GM12878 (cell line): Measurements from ENCODE around the gene ADGRF1. TPM values are rescaled to one million over a fixed set of nuclear protein-coding genes. Genes with fewer than 3 reads are reported as not detected.

Experiments
- ATAC-seq: fragments of 200-7000 bp; cut with Tn5 transposase; 3 replicates; pipeline ENCODE4 v1.9.1; 2020; ENCODE audit warnings: mild to moderate bottlenecking, moderate library complexity
- BruUV-seq: library from RNA; stranded (reverse); fragments of 400-500 nt; replicated peaks from 2 replicates; lab custom pipeline; 2021; lab: Mats Ljungman, UMichigan
- CTCF ChIA-PET: fragments of 300-600 bp; sonication (Branson Sonifier 250); formaldehyde crosslinking; extraction: SDS; loops from one replicate; lab custom pipeline; 2021; ENCODE audit warnings: inconsistent platforms; lab: Yijun Ruan, JAX
- POLR2A ChIA-PET: fragments of 350-600 bp; formaldehyde crosslinking; extraction: SDS; loops from one replicate; lab custom pipeline; 2021; ENCODE audit warnings: inconsistent platforms; lab: Charles Lee
- RAD21 ChIA-PET: fragments of 300-600 bp; sonication (Branson Sonifier 250); formaldehyde crosslinking; loops from one replicate; lab custom pipeline; 2023; ENCODE audit warnings: antibody characterized with exemption; ENCODE audit not compliant: unreplicated experiment; lab: Charles Lee
- SMC1A ChIA-PET: fragments of 300-600 bp; sonication (Branson Sonifier 250); formaldehyde crosslinking; loops from one replicate; lab custom pipeline; 2023; ENCODE audit not compliant: unreplicated experiment, uncharacterized antibody; lab: Charles Lee
- DNase-seq: peaks from one replicate; pipeline ENCODE4 v3.0.0-alpha.2; 2011; ENCODE audit warnings: low read depth, low spot score
- FAIRE-seq: peaks from 3 replicates; lab custom pipeline; 2011; peaks lifted over from hg19 to GRCh38; lab: Jason Lieb, UNC
- H2AFZ ChIP-seq: 2 replicates; pipeline ENCODE4 v1.6.0; 2011; ENCODE audit warnings: low read depth, low read length, control low read depth; ENCODE audit not compliant: control insufficient read depth
- H3K27ac ChIP-seq: 2 replicates; pipeline ENCODE4 v1.5.1; 2011; ENCODE audit warnings: control low read depth; ENCODE audit not compliant: control insufficient read depth, insufficient read depth
- H3K27me3 ChIP-seq, 2 experiments: replicated peaks in 1 of 2; 2 replicates each; pipeline versions ENCODE4 v1.6.0 to v1.6.1; 2011; ENCODE audit warnings: low read length in 1 of 2; ENCODE audit not compliant: control insufficient read depth in 2 of 2, insufficient read depth in 2 of 2
- H3K36me3 ChIP-seq, 2 experiments: 2 replicates each; pipeline ENCODE4 v1.5.1; 2011; ENCODE audit warnings: low read length in 1 of 2; ENCODE audit not compliant: control insufficient read depth in 2 of 2, insufficient read depth in 2 of 2
- H3K4me1 ChIP-seq: 2 replicates; pipeline ENCODE4 v1.6.1; 2011; ENCODE audit warnings: mild to moderate bottlenecking, low read length, moderate library complexity, mixed read lengths; ENCODE audit not compliant: control insufficient read depth, insufficient read depth
- H3K4me2 ChIP-seq: 2 replicates; pipeline ENCODE4 v1.6.0; 2011; ENCODE audit warnings: control low read depth; ENCODE audit not compliant: control insufficient read depth, insufficient read depth
- H3K4me3 ChIP-seq: fragments of 200-600 bp; sonication (generic); 2 replicates; pipeline ENCODE4 v1.5.1; 2016
- H3K79me2 ChIP-seq: 2 replicates; pipeline ENCODE4 v1.6.0; 2011; ENCODE audit warnings: low read length; ENCODE audit not compliant: control insufficient read depth, insufficient read depth
- H3K9ac ChIP-seq: 2 replicates; pipeline ENCODE4 v1.8.0; 2011; ENCODE audit warnings: low read length, control low read depth, mixed read lengths; ENCODE audit not compliant: control insufficient read depth, insufficient read depth
- H3K9me3 ChIP-seq: replicated peaks from 3 replicates; pipeline ENCODE4 v1.5.1; 2011; ENCODE audit warnings: mild to moderate bottlenecking, low read length; ENCODE audit not compliant: control insufficient read depth, insufficient read depth
- H4K20me1 ChIP-seq: 2 replicates; pipeline ENCODE4 v1.6.0; 2011; ENCODE audit not compliant: control insufficient read depth, insufficient read depth
- BRCA1 ChIP-seq: IDR thresholded peaks from 2 replicates; pipeline ENCODE4 v1.6.1; 2011; ENCODE audit warnings: low read depth, low read length, improper control_type of control experiment
- CEBPB ChIP-seq, 2 experiments: fragments of 150-350 bp in 1 of 2; IDR thresholded peaks; 2 replicates each; pipeline ENCODE4 v1.6.1; 2012 to 2014; ENCODE audit warnings: low read depth in 2 of 2, low read length in 2 of 2, borderline replicate concordance in 1 of 2, inconsistent platforms in 1 of 2
- IKZF1 ChIP-seq: fragments of 450-650 bp; conservative IDR thresholded peaks from 2 replicates; pipeline ENCODE4 v1.6.1; 2017; ENCODE audit warnings: antibody characterized with exemption, mild to moderate bottlenecking
- MAX ChIP-seq: IDR thresholded peaks from 2 replicates; pipeline ENCODE4 v1.6.1; 2012; ENCODE audit warnings: low read depth, low read length, improper control_type of control experiment
- MEF2A ChIP-seq: IDR thresholded peaks from 2 replicates; pipeline ENCODE4 v1.6.1; 2011; ENCODE audit warnings: low read depth, mild to moderate bottlenecking, low read length, moderate library complexity; ENCODE audit not compliant: insufficient read depth
- NBN ChIP-seq: fragments of 450-650 bp; IDR thresholded peaks from 2 replicates; pipeline ENCODE4 v1.6.1; 2016
- SIX5 ChIP-seq: IDR thresholded peaks from 2 replicates; pipeline ENCODE4 v1.6.1; 2011; ENCODE audit warnings: mild to moderate bottlenecking, low read depth, low read length, moderate library complexity; ENCODE audit not compliant: severe bottlenecking
- SUPT20H ChIP-seq: IDR thresholded peaks from 2 replicates; pipeline ENCODE4 v1.6.1; 2011; ENCODE audit warnings: low read depth, mild to moderate bottlenecking, low read length, moderate library complexity, borderline replicate concordance; ENCODE audit not compliant: control insufficient read depth
- WGBS: methylation state at CpG from one replicate; pipeline ENCODE4 v1.1.6; 2016; ENCODE audit warnings: low lambda C conversion rate; ENCODE audit not compliant: insufficient replicate concordance, insufficient coverage; ENCODE audit errors: missing lambda C conversion rate; 5-methylcytosine and 5-hydroxymethylcytosine counted together
- in situ Hi-C: fragments of 300-500 bp; cut with MboI; formaldehyde crosslinking; loops from 9 replicates; pipeline ENCODE4 v1.14.3; 2018; ENCODE audit warnings: mixed read lengths
- intact Hi-C: fragments of 100-400 bp; cut with micrococcal nuclease; formaldehyde crosslinking; loops from one replicate; pipeline ENCODE4 v1.14.2; 2022; ENCODE audit not compliant: unreplicated experiment
- polyA plus RNA-seq, 11 experiments: library from polyadenylated mRNA; depleted of rRNA in 4 of 11; unstranded in 6 of 11; stranded (reverse) in 5 of 11; fragments of >200 nt; fragmentation: Nextera tagmentation in 4 of 11; fragmentation: Illumina TruSeq in 1 of 11; extraction: Ambion mirVana in 4 of 11; extraction: Trizol in 1 of 11; gene quantifications; 1 replicate in 1 of 11; 2 replicates in 10 of 11; pipeline versions ENCODE4 v1.2.1 to v1.2.3, GENCODE V29; 2011 to 2016; ENCODE audit warnings: inconsistent platforms in 2 of 11, missing spikeins in 2 of 11, low read depth in 1 of 11
- total RNA-seq, 4 experiments: library from RNA; depleted of rRNA in 3 of 4; stranded (reverse); fragments of >200 nt in 3 of 4; fragmentation: Illumina TruSeq in 1 of 4; extraction: Trizol in 1 of 4; gene quantifications; 2 replicates each; pipeline versions ENCODE4 v1.2.1 to v1.2.3, GENCODE V29; 2013 to 2021

The ADGRF1 gene
- total and polyA plus RNA-seq, 10 of the 15 experiments (the other 5 are each of a cell fraction or from before 2014, with no cell fraction given), result 0.05 TPM; not detected in 9

GRCh38 chr6:47069156-47069555 lies 27.0 kb upstream of the ADGRF1 start:
- H3K27ac ChIP-seq, result no peak overlapping the region
- H3K4me3 ChIP-seq, result no peak overlapping the region
- H3K79me2 ChIP-seq, result no peaks in the 10 kb centered on the region
- no peak for ATAC-seq
- H4K20me1 ChIP-seq, result no peaks in the 10 kb centered on the region
- RAD21 ChIA-PET, result no interaction called here
- H3K4me2 ChIP-seq, result no peak overlapping the region
- no peaks in the 10 kb centered on the region for H3K27me3 ChIP-seq
- TF ChIP-seq MAX, result no peak
- no peak for TF ChIP-seq MEF2A
- TF ChIP-seq, all 136 proteins: peak for 0
- ChIA-PET SMC1A (no interaction called here), CTCF (no interaction called here), POLR2A (no interaction called here)
- intact Hi-C loops, result no loop called here
- H3K36me3 ChIP-seq, result no peaks in the 10 kb centered on the region
- DNase-seq (no peak), FAIRE-seq (no peak)
- no peak overlapping the region for H2AFZ ChIP-seq
- H3K9me3 ChIP-seq, result no peaks in the 10 kb centered on the region
- in situ Hi-C loops, result no loop called here
- no TSS peak for BruUV-seq
- 38% methylated on average over 2 of the region's 2 CpGs for WGBS
- H3K4me1 ChIP-seq, result no peaks in the 10 kb centered on the region
- no peak overlapping the region for H3K9ac ChIP-seq

GRCh38 chr6:47066418-47066817 lies 24.3 kb upstream of the ADGRF1 start:
- no TSS peak for BruUV-seq
- RAD21 ChIA-PET, result no interaction called here
- no peaks in the 10 kb centered on the region for H3K79me2 ChIP-seq
- no peak overlapping the region for H3K4me2 ChIP-seq
- TF ChIP-seq NBN (no peak), SIX5 (no peak), BRCA1 (no peak), IKZF1 (no peak), SUPT20H (no peak), CEBPB (IDR thresholded peaks at IDR 0.05; ENCODE audit: borderline replicate concordance in 1 of 2, low read depth in 2 of 2, low read length in 2 of 2) (no peak)
- POLR2A ChIA-PET, result no interaction called here
- in situ Hi-C loops (no loop called here), intact Hi-C loops (no loop called here)
- SMC1A ChIA-PET, result interaction anchor here (0.7 kb wide), 1 partner anchor 45 kb away, joined by 3 read pairs; no protein-coding TSS in a partner anchor
- H3K9ac ChIP-seq, result no peak overlapping the region
- H3K9me3 ChIP-seq, result no peaks in the 10 kb centered on the region
- no peak overlapping the region for H3K27ac ChIP-seq
- no peaks in the 10 kb centered on the region for H4K20me1 ChIP-seq
- no peak for ATAC-seq
- H2AFZ ChIP-seq, result no peak overlapping the region
- H3K4me1 ChIP-seq, result no peaks in the 10 kb centered on the region
- CTCF ChIA-PET, result interaction anchor here (0.9 to 1.5 kb wide), 3 partner anchors 10 to 18 kb away, joined by 3 to 5 read pairs (median 3); no protein-coding TSS in a partner anchor
- H3K4me3 ChIP-seq, result no peak overlapping the region
- no peaks in the 10 kb centered on the region for H3K36me3 ChIP-seq
- WGBS, result 0% methylated on average over 1 of the region's 1 CpG
- H3K27me3 ChIP-seq, result no peaks in the 10 kb centered on the region
- FAIRE-seq, result no peak
- DNase-seq, result no peak
